Stimulated activated CD4-positive, alpha-beta T cell treated with anti-CD3 and anti-CD28 coated beads, Interleukin-12 subunit alpha, Interleukin-12 subunit beta, amount 100 ng/mL, for 24 hours (primary cell): ENCODE data around the gene CDH4.

Source experiments
- DNase-seq, 2 experiments: peaks; one replicate each; pipeline ENCODE4 v3.0.0-alpha.2; 2020; ENCODE audit warnings: low read depth in 2 of 2

Gene CDH4

DNA sequence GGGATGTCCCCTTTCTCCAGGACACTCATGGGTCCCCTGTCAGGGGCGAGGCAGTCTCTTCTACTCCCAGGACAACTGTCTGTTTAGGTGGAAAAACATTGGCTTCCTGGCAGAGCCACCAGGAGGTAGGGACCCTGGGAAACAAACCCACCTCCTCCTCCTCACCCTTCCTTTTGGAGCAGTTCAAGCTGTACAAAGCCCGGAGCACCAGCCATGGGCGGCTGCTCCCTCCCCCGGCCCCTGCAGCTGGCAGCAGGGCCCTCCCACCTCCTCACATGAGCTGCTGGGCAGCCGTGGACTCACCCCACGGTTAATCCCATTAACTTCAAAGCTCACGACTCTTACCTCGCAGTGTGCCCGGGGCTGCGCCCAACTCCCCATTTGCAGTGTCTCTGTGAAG lies 48.6 kb downstream of the CDH4 start:
- no peak for DNase-seq

DNA sequence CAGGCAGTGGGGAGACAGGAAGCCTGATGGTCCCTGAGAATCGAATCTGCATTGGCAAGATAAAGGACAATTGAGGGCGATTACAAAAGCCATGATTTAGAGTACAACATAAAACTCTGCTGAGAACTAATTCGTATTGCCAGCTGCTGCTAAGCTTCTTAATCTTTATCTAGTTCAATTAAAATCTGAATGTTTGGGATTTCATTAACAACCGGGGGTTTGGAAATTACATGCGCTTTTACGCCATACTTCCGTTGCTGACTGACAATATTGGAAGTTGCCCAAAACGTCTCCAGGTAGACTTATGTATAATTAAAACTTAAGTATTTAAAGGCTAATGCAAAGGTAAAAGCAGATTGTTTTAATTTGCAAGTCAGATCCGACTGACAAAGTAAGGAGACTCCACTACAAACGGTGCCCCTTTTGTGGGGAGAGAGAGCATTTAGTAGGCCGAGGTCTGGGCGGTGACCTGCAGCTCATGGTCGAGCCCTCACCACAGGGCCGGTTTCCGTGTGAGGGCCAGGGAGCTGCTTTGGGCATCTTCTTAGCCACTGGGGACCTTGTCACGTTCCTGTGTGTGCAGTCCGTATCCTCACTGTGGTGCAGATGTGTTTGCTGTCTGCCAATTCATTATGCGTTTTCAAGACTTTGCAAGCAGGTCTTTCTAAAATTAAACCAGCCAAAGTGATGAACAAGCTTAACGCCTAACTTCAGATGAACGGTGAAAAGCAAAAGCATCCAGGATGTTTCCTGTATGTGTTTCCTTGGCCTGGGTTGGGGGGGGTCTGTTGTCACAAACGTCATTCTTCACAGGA lies 49.9 kb downstream of the CDH4 start:
- no peak for DNase-seq

- DNase-seq, result no peak
Measured at GRCh38 chr20:61303217-61303616, 51.2 kb downstream of the CDH4 start.

DNA sequence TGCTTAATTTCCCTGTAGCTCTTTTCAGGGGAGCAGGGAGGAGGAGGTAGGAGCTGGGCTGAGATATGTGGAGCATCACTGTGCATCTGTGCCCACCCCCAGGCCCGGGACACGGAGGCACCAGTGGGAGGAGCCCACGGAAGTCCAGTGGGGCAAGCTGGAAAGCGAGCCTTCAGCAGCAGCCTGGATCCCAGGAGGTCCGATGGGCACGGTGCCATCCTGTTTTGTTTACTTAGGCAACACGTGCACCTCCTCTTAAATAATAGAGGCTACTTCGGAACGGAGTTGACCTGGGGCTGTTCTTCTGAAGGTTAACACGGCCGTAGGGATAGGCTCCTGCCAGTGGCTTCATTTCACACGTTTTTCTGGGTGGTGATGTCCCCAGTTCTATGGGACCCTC lies 51.6 kb downstream of the CDH4 start:
- no peak for DNase-seq

- no peak for DNase-seq
Measured at GRCh38 chr20:61304750-61305149, 52.7 kb downstream of the CDH4 start.

DNA sequence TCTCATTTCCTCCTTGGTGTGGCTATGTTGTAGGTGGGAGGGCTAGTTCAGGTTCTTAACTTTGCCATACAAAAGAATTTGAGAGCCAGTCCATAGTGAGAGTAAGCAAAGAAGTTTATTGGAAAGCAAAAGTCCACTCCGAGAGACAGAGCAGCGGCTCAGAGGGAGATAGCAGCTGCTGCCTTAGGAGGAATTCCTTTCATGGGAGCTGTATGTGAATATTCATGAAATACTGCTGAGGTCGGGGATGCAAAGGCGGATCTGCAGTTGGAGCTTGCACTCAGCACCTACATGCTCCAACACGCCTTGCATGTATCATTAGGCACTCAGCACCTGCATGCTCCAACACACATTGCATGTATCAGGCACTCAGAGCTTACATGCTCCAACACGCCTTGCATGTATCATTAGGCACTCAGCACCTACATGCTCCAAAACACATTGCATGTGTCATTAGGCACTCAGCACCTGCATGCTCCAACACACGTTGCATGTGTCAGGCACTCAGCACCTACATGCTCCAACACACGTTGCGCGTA lies 54.9 kb downstream of the CDH4 start:
- DNase-seq, result no peak

DNA sequence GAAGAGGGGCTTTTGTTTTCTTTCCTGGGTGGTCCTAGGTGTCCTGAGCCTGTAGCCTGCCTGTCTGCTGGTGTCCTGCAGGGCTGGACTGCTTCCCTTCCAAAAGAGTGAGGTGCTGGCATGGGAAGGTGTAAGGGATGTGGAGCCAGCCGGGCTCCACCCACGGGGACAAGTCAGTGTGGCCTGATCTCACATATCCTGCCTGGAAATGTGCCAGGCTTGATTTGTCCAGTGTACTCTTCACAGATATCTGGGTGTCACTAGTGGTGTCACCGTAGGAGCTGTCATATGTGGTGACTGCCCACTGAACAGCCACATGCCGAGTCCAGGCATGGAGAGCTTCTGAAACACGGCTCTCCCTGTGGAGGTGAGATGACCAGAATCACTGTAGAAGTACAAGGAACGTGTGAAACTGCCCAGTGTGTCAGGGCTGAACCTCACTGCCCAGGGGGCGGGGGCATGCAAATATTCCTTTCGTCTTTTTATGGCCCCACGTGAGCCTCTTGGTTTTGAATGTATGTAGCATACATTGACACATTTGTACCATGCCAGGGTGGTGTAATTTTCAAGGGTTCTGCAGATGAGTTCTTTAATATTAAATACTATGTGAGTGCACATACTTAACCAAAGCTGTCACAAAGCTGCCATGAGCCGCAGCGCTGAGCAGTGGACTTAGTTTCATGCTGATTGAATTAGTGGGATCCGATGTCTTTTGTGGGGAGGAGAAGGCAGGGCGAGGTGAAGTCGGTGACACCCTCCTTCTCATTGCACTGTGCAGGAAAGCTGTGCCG lies 55.8 kb downstream of the CDH4 start:
- DNase-seq, result no peak

GRCh38 chr20:61308477-61308774 lies 56.4 kb downstream of the CDH4 start:
- no peak for DNase-seq

DNA sequence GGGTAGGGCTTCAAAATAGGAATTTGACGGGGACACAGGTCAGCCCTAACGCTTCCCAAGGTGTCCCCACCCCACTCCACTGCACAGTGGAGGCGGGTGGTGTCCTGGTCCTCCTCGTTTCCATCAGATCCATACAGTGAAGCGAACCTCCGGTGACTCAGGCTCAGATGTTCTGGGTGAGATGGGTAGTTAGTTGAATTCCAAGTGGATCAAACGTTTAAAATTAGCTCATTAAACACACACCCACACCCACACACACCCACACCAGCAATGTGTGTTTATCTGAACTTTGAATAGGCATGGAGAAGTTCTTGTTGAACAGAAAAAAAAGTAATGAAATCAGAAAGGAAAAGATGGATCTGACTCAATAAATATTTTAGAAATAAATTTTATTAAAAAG lies 58.9 kb downstream of the CDH4 start:
- no peak for DNase-seq

- no peak for DNase-seq
Measured at GRCh38 chr20:61311656-61312387, 59.8 kb downstream of the CDH4 start.

- no peak for DNase-seq
Measured at GRCh38 chr20:61312925-61313324, 60.9 kb downstream of the CDH4 start.

GRCh38 chr20:61313396-61313795 lies 61.3 kb downstream of the CDH4 start:
- DNase-seq, result no peak

- DNase-seq, result no peak
Measured at GRCh38 chr20:61314326-61315010, 62.4 kb downstream of the CDH4 start.

GRCh38 chr20:61315319-61315718 lies 63.3 kb downstream of the CDH4 start:
- DNase-seq, result no peak

DNA sequence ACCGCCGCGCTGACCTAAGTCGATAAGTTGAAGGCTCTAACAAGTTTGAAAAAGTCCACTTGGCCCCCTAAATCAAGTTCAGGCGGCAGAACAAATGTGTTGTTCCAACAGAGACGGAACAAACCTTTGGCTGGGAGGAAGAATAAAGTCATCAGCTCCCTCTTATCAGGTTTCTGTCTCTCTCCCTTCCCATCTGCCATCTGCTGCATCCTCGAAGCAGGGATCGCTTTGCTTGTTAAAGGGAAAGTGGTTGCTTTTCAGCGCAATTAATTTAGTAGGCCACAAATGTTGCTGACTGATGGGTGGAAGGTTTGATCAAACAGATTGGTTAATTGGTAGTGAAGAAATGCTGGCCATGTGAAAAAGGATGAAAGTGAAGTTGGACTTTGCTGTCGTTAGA lies 64.3 kb downstream of the CDH4 start:
- no peak for DNase-seq

DNA sequence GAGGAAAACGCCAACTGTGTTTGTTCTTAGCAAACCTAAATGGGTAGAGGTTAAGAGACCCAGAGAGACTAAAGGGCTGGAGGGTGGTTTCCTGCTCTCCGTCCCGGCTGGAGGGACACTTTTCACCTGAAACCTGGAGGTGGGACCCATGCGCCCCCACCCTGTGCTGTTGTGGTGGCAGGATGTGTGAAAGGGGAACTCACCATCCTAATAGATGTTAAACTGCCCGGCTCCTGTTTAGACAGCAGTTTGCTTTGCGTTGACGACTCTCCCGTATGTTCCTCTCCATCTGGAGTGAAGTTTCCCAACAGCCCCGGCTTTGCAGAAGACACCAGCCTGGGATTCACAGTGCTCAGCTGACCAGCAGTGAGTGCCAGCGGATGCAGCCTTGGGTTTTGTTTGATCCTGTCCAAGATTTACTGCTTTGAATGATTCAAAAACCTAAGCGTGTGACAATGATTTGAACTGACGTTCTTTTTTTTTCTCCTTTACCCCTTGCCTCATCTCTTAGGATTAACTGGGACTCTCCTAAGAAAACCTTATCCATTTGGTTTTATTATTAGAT lies 66.0 kb downstream of the CDH4 start:
- no peak for DNase-seq

DNA sequence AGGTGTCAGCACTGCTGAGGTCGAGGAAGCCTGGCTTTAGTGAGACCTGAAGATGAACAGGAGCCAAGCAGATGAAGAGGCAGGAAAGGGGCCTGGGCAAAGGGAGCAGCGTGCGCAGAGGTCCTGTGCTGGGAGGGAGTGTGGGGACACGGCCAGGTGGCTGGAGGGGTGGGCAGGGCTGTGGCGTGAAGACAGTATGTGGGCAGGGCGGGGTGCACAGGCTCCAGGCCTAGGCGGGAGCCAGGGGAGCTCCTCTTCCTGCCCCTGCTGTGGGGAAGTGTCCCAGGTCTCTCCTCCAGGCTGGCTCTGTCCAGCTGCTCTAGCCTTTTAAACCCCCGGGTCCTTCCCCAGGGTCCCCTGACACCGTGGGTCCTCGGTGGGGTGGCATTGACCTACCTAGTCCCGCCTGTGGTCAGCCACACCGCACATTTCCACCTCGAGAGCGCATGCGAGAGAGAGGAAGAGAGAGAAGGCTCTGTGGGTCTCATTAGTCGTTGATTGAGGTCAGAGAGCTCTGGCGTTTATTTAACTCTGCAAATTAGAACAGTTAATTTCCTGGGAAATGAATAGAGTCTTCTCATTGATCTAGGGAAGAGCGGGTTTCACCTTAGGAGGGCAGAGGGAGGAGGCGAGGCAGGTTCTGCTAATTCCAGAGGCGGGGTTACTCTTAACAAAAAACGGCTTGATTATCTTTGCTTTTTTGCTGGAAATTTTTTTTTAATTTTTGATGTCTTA lies 68.8 kb downstream of the CDH4 start:
- no peak for DNase-seq

DNA sequence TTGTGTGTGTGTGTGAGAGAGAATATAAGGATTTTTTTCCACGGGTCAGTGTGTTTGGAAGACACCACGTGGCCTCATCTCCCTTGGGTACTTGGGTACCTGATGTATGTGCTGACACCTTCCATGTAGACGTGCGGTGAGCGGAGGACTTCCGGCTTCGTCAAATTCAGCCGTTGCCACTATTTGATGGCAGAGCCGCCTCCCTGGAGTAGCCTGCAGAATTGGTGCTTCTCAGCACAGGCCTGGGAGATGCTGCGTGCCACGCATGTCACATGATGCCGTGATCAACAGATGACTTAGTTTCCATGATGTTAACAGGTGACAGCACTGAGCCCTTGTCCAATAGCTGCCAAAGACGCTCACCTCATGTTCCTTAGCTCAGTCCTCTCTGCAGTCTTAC lies 69.4 kb downstream of the CDH4 start:
- no peak for DNase-seq

DNA sequence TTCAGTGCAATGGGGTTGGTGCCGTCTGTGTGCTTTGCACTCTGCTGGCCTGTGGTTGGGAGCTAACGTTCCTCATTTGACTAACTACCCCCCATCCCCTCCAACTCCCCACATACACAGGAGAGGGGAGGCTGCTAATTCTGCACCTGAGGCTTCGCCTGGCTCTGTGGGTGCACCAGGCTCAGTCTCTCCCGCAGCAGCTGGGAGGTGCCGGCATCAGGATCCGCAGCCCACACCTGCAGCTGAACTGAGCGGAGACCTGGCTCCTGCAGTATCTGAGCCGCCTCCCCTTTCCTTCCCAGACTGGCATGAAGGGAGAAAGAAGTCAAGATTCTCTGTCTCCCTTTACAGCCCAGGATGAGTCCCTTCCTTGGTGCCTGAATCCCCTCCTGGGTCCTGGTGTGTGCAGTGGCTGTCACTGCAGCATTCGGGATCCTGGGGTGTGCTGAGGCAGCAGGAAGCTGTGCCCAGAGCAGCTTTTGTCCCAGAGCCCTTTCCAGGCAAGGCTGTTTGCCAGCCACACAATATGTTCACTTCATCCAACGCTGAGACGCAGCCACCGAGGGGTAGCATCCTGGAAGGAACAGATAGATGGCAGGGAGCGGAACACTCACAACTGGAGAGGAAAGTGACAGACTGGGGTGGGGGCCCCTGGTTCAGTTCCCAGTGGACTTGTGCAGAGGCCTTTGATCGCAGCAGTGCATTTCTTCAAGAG lies 70.2 kb downstream of the CDH4 start:
- DNase-seq, result no peak

DNA sequence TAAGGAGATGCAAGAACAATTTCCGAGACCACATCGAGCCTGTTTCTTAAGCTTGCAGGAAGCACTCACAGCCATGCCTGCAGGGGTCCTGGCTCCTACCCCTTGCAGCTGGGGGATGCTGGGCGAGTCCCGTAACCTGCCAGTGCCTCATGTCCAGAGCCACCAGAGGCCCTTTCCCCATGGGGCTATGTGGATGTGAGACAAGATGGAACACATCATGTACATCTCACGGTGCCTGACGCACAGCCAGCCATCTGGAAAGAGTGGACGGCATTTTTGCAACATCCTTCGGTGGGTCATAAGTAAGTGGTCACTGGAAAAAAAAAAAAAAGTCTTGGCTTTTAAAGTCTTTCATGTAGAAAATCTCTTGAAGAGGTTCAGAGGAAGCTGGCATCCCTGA lies 72.8 kb downstream of the CDH4 start:
- no peak for DNase-seq
